ENCODE measurements around the gene SYCP2.

SYCP2 gene

GRCh38 chr20:59821788-59822187 is 111.6 kb downstream of the SYCP2 start:
- no peak overlapping the region for H2AFZ ChIP-seq (ENCODE audit: low read length)
- no peaks in the 10 kb centered on the region for H3K4me1 ChIP-seq (ENCODE audit: low read length)
- DNase-seq, result no peak
- no peak overlapping the region for H3K27ac ChIP-seq (ENCODE audit: low read length)
- H3K27me3 ChIP-seq (replicated peaks; ENCODE audit: insufficient read depth, low read length), result peaks cover 34% of the 10 kb centered on the region; the same call in 1 of the 2 replicates
- H3K9me3 ChIP-seq (replicated peaks; ENCODE audit: insufficient read depth, low read length), result no peaks in the 10 kb centered on the region
- H3K4me2 ChIP-seq (ENCODE audit: low read depth, low read length), result no peak overlapping the region
- no peaks in the 10 kb centered on the region for H3K36me3 ChIP-seq (replicated peaks; ENCODE audit: insufficient read depth, low read length)
- no peaks in the 10 kb centered on the region for H3F3A ChIP-seq (ENCODE audit: insufficient read depth, low read length)
- no peak overlapping the region for H3K9ac ChIP-seq (ENCODE audit: low read length)
- no peaks in the 10 kb centered on the region for H3K9me2 ChIP-seq (replicated peaks; ENCODE audit: insufficient read depth, low read length)
- no peaks in the 10 kb centered on the region for H4K20me1 ChIP-seq (ENCODE audit: insufficient read depth, low read length)
- TF ChIP-seq CTCF (IDR thresholded peaks at IDR 0.05; ENCODE audit: low read length), result no peak
- no peak for TF ChIP-seq EZH2 (optimal IDR thresholded peaks at IDR 0.05; ENCODE audit: low read depth, low read length)
- TF ChIP-seq EZH2phosphoT487 (IDR thresholded peaks at IDR 0.05; ENCODE audit: low read length), result no peak
- no peak overlapping the region for H3K4me3 ChIP-seq (ENCODE audit: low read length)
- H3K79me2 ChIP-seq (ENCODE audit: low read length), result no peaks in the 10 kb centered on the region

- no peak for DNase-seq
- Histone ChIP-seq H3F3A (ENCODE audit: insufficient read depth, low read length) (no peaks in the 10 kb centered on the region), H3K4me1 (ENCODE audit: low read length) (no peaks in the 10 kb centered on the region), H2AFZ (ENCODE audit: low read length) (no peak overlapping the region), H3K4me2 (ENCODE audit: low read depth, low read length) (no peak overlapping the region), H3K4me3 (ENCODE audit: low read length) (no peak overlapping the region), H3K27me3 (replicated peaks; ENCODE audit: insufficient read depth, low read length) (peaks cover 34% of the 10 kb centered on the region; the same call in 1 of the 2 replicates), H3K27ac (ENCODE audit: low read length) (no peak overlapping the region), H3K9me3 (replicated peaks; ENCODE audit: insufficient read depth, low read length) (no peaks in the 10 kb centered on the region), H4K20me1 (ENCODE audit: insufficient read depth, low read length) (no peaks in the 10 kb centered on the region), H3K36me3 (replicated peaks; ENCODE audit: insufficient read depth, low read length) (no peaks in the 10 kb centered on the region), H3K79me2 (ENCODE audit: low read length) (no peaks in the 10 kb centered on the region), H3K9ac (ENCODE audit: low read length) (no peak overlapping the region), H3K9me2 (replicated peaks; ENCODE audit: insufficient read depth, low read length) (no peaks in the 10 kb centered on the region)
- TF ChIP-seq CTCF (IDR thresholded peaks at IDR 0.05; ENCODE audit: low read length) (no peak), EZH2 (optimal IDR thresholded peaks at IDR 0.05; ENCODE audit: low read depth, low read length) (no peak), EZH2phosphoT487 (IDR thresholded peaks at IDR 0.05; ENCODE audit: low read length) (no peak)
Measured at GRCh38 chr20:59821201-59821600, 112.2 kb downstream of the SYCP2 start.

GRCh38 chr20:59820204-59821041 is 113.0 kb downstream of the SYCP2 start:
- no peaks in the 10 kb centered on the region for H4K20me1 ChIP-seq (ENCODE audit: insufficient read depth, low read length)
- peaks cover 34% of the 10 kb centered on the region; the same call in 1 of the 2 replicates for H3K27me3 ChIP-seq (replicated peaks; ENCODE audit: insufficient read depth, low read length)
- H3F3A ChIP-seq (ENCODE audit: insufficient read depth, low read length), result no peaks in the 10 kb centered on the region
- H3K36me3 ChIP-seq (replicated peaks; ENCODE audit: insufficient read depth, low read length), result no peaks in the 10 kb centered on the region
- DNase-seq, result no peak
- H3K4me2 ChIP-seq (ENCODE audit: low read depth, low read length), result no peak overlapping the region
- no peaks in the 10 kb centered on the region for H3K79me2 ChIP-seq (ENCODE audit: low read length)
- H3K4me1 ChIP-seq (ENCODE audit: low read length), result no peaks in the 10 kb centered on the region
- no peaks in the 10 kb centered on the region for H3K9me2 ChIP-seq (replicated peaks; ENCODE audit: insufficient read depth, low read length)
- H3K9me3 ChIP-seq (replicated peaks; ENCODE audit: insufficient read depth, low read length), result no peaks in the 10 kb centered on the region
- H3K4me3 ChIP-seq (ENCODE audit: low read length), result no peak overlapping the region
- no peak overlapping the region for H3K9ac ChIP-seq (ENCODE audit: low read length)
- H2AFZ ChIP-seq (ENCODE audit: low read length), result no peak overlapping the region
- H3K27ac ChIP-seq (ENCODE audit: low read length), result no peak overlapping the region
- TF ChIP-seq EZH2 (optimal IDR thresholded peaks at IDR 0.05; ENCODE audit: low read depth, low read length), result no peak
- TF ChIP-seq CTCF (IDR thresholded peaks at IDR 0.05; ENCODE audit: low read length), result no peak
- no peak for TF ChIP-seq EZH2phosphoT487 (IDR thresholded peaks at IDR 0.05; ENCODE audit: low read length)
